A549 (cell line): ENCODE results near the gene SLC9C2. TPM values are rescaled to one million over a fixed set of nuclear protein-coding genes. Genes with fewer than 3 reads are reported as not detected.

Experiments used
- ATAC-seq, 2 experiments: fragments of 200-7000 bp in 1 of 2; fragments of >200 bp in 1 of 2; cut with Nextera tagmentation in 1 of 2; cut with Tn5 transposase in 1 of 2; 3 replicates each; pipeline versions ENCODE4 v1.8.0 to v1.9.1; 2018 to 2020; ENCODE audit warnings: mild to moderate bottlenecking in 1 of 2, moderate library complexity in 1 of 2
- CTCF ChIA-PET: fragments of 300-600 bp; sonication (Branson Sonifier 250); formaldehyde crosslinking; extraction: SDS; loops from one replicate; lab custom pipeline; 2021; ENCODE audit warnings: antibody characterized with exemption, inconsistent platforms; lab: Yijun Ruan, JAX
- POLR2A ChIA-PET: fragments of 350-600 bp; formaldehyde crosslinking; extraction: SDS; loops from one replicate; lab custom pipeline; 2021; ENCODE audit warnings: antibody characterized with exemption, inconsistent platforms; lab: Yijun Ruan, JAX
- DNase-seq, 2 experiments: peaks; one replicate each; pipeline versions ENCODE4 v3.0.0 to v3.0.0-alpha.2; 2011 to 2016; ENCODE audit warnings: low read depth in 1 of 2, low spot score in 1 of 2
- FAIRE-seq: peaks from 2 replicates; lab custom pipeline; 2011; peaks lifted over from hg19 to GRCh38; lab: Jason Lieb, UNC
- H3K27ac ChIP-seq, 2 experiments: fragments of >200 bp; sonication (Bioruptor Twin); formaldehyde crosslinking; 3 replicates each; pipeline ENCODE4 v1.5.1; 2016 to 2017
- H3K4me1 ChIP-seq: fragments of >200 bp; sonication (Bioruptor Twin); formaldehyde crosslinking; 3 replicates; pipeline ENCODE4 v1.6.1; 2016
- H3K4me2 ChIP-seq: fragments of >200 bp; sonication (Bioruptor Twin); formaldehyde crosslinking; 3 replicates; pipeline ENCODE4 v1.6.1; 2016
- H3K4me3 ChIP-seq: fragments of >200 bp; sonication (Bioruptor Twin); formaldehyde crosslinking; 3 replicates; pipeline ENCODE4 v1.5.1; 2016
- H3K9me3 ChIP-seq: fragments of >200 bp; sonication (Bioruptor Twin); formaldehyde crosslinking; 3 replicates; pipeline ENCODE4 v1.6.1; 2016
- CEBPB ChIP-seq, 2 experiments: fragments of >200 bp in 1 of 2; sonication (Bioruptor Twin) in 1 of 2; formaldehyde crosslinking in 1 of 2; IDR thresholded peaks; 2 replicates each; pipeline ENCODE4 v1.6.1; 2012 to 2016
- CHD2 ChIP-seq: fragments of 150-350 bp; IDR thresholded peaks from 2 replicates; pipeline ENCODE4 v1.6.1; 2014; ENCODE audit warnings: low read length; ENCODE audit not compliant: partially characterized antibody
- EP300 ChIP-seq, 2 experiments: fragments of >200 bp; sonication (Bioruptor Twin); formaldehyde crosslinking; IDR thresholded peaks; 2 replicates in 1 of 2; 3 replicates in 1 of 2; pipeline ENCODE4 v1.6.1; 2016 to 2017
- ESRRA ChIP-seq: fragments of 150-350 bp; IDR thresholded peaks from 2 replicates; pipeline ENCODE4 v1.6.1; 2014; ENCODE audit warnings: mild to moderate bottlenecking, low read length, borderline replicate concordance
- HDAC2 ChIP-seq: fragments of 200-600 bp; sonication (generic); IDR thresholded peaks from 2 replicates; pipeline ENCODE4 v1.6.1; 2016
- HEYL ChIP-seq: fragments of 250-450 bp; sonication (Bioruptor Pico); IDR thresholded peaks from 2 replicates; pipeline ENCODE4 v1.8.0; 2021; ENCODE audit warnings: mild to moderate bottlenecking, moderate library complexity
- HOXB5 ChIP-seq: fragments of 250-450 bp; sonication (Bioruptor Pico); IDR thresholded peaks from 2 replicates; pipeline ENCODE4 v1.5.0; 2020; ENCODE audit warnings: mild to moderate bottlenecking, moderate library complexity
- JUN ChIP-seq, 2 experiments: fragments of >200 bp; sonication (Bioruptor Twin); formaldehyde crosslinking; IDR thresholded peaks; 2 replicates in 1 of 2; 3 replicates in 1 of 2; pipeline ENCODE4 v1.6.1; 2016 to 2017
- KDM1A ChIP-seq: fragments of 200-600 bp; sonication (generic); IDR thresholded peaks from 2 replicates; pipeline ENCODE4 v1.6.1; 2016; ENCODE audit warnings: low read depth, mild to moderate bottlenecking
- KDM5A ChIP-seq: fragments of 200-600 bp; sonication (generic); IDR thresholded peaks from 2 replicates; pipeline ENCODE4 v1.6.1; 2016; ENCODE audit warnings: antibody characterized with exemption, mild to moderate bottlenecking
- MAZ ChIP-seq: fragments of 150-350 bp; IDR thresholded peaks from 2 replicates; pipeline ENCODE4 v1.6.1; 2014; ENCODE audit warnings: antibody characterized with exemption, low read depth, low read length, borderline replicate concordance
- RCOR1 ChIP-seq: fragments of 150-350 bp; IDR thresholded peaks from 2 replicates; pipeline ENCODE4 v1.6.1; 2014; ENCODE audit warnings: antibody characterized with exemption, low read length, low read depth
- RFX5 ChIP-seq: fragments of 450-650 bp; IDR thresholded peaks from 2 replicates; pipeline ENCODE4 v1.7.1; 2014; ENCODE audit warnings: antibody characterized with exemption, mild to moderate bottlenecking, moderate library complexity
- SMC3 ChIP-seq: fragments of >200 bp; sonication (Bioruptor Twin); formaldehyde crosslinking; IDR thresholded peaks from 3 replicates; pipeline ENCODE4 v1.6.1; 2018; ENCODE audit warnings: inconsistent platforms
- SREBF2 ChIP-seq: fragments of 450-650 bp; IDR thresholded peaks from 2 replicates; pipeline ENCODE4 v1.6.1; 2014; ENCODE audit warnings: mild to moderate bottlenecking, moderate library complexity
- TFCP2L1 ChIP-seq: fragments of 250-450 bp; sonication (Bioruptor Pico); IDR thresholded peaks from 2 replicates; pipeline ENCODE4 v1.5.0; 2021; ENCODE audit warnings: mild to moderate bottlenecking
- ZNF302 ChIP-seq: fragments of 250-450 bp; sonication (Bioruptor Pico); IDR thresholded peaks from 2 replicates; pipeline ENCODE4 v1.9.0; 2021; ENCODE audit warnings: inconsistent platforms, mild to moderate bottlenecking, moderate library complexity
- ZSCAN20 ChIP-seq: fragments of 250-450 bp; sonication (Bioruptor Pico); IDR thresholded peaks from 2 replicates; pipeline ENCODE4 v1.8.0; 2022; ENCODE audit warnings: mild to moderate bottlenecking, moderate library complexity
- WGBS: methylation state at CpG from one replicate; pipeline ENCODE4 v1.1.6; 2017; ENCODE audit errors: missing lambda C conversion rate; 5-methylcytosine and 5-hydroxymethylcytosine counted together
- polyA plus RNA-seq, 4 experiments: library from polyadenylated mRNA; depleted of rRNA in 3 of 4; stranded (reverse); fragments of >200 nt; fragmentation: RNase III in 1 of 4; extraction: RNeasy Plus Mini Kit Qiagen cat#74134 plus additional on column Dnase treatment in 1 of 4; gene quantifications; 2 replicates in 3 of 4; 3 replicates in 1 of 4; pipeline ENCODE4 v1.2.3, GENCODE V29; 2011 to 2017
- TF ChIP-seq, protein P1 (sequence below): fragments of 200-600 bp; sonication (generic); IDR thresholded peaks from 2 replicates; pipeline ENCODE4 v1.6.1; 2016; ENCODE audit warnings: antibody characterized with exemption, mild to moderate bottlenecking, moderate library complexity
- TF ChIP-seq, protein P2 (sequence below): IDR thresholded peaks from 2 replicates; pipeline ENCODE4 v1.6.1; 2012
- TF ChIP-seq, protein P3 (sequence below): IDR thresholded peaks from 2 replicates; pipeline ENCODE4 v1.6.1; 2012; ENCODE audit warnings: low read depth, borderline replicate concordance

The SLC9C2 gene
- polyA plus RNA-seq, 2 of the 4 experiments (the other 2 are of a cell fraction) = not detected

DNA sequence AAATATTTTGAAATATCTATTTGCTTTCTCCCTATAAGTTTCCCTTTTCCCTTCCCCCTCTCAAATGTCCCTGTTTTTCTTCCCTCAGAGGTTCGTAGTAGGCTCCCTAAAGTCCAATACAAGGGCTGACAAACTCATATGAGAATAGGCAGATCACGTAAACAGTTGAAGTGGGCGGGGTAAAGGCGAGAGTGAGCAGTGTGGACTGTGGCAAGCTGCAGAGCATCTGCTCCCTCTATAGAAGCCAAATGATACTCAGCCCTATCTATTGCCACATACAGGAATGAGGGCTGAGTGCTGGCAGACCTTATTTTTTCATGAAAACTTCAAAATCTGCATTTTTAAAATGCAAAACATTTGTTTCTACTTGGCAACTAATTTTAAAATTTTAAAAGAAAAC, 99.5 kb downstream of the SLC9C2 start (continued):
- TF ChIP-seq, protein P1, sequence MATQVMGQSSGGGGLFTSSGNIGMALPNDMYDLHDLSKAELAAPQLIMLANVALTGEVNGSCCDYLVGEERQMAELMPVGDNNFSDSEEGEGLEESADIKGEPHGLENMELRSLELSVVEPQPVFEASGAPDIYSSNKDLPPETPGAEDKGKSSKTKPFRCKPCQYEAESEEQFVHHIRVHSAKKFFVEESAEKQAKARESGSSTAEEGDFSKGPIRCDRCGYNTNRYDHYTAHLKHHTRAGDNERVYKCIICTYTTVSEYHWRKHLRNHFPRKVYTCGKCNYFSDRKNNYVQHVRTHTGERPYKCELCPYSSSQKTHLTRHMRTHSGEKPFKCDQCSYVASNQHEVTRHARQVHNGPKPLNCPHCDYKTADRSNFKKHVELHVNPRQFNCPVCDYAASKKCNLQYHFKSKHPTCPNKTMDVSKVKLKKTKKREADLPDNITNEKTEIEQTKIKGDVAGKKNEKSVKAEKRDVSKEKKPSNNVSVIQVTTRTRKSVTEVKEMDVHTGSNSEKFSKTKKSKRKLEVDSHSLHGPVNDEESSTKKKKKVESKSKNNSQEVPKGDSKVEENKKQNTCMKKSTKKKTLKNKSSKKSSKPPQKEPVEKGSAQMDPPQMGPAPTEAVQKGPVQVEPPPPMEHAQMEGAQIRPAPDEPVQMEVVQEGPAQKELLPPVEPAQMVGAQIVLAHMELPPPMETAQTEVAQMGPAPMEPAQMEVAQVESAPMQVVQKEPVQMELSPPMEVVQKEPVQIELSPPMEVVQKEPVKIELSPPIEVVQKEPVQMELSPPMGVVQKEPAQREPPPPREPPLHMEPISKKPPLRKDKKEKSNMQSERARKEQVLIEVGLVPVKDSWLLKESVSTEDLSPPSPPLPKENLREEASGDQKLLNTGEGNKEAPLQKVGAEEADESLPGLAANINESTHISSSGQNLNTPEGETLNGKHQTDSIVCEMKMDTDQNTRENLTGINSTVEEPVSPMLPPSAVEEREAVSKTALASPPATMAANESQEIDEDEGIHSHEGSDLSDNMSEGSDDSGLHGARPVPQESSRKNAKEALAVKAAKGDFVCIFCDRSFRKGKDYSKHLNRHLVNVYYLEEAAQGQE = no peak
- TF ChIP-seq CHD2 = no peak
- TF ChIP-seq HOXB5 (CRISPR knock-in tag) = no peak

DNA sequence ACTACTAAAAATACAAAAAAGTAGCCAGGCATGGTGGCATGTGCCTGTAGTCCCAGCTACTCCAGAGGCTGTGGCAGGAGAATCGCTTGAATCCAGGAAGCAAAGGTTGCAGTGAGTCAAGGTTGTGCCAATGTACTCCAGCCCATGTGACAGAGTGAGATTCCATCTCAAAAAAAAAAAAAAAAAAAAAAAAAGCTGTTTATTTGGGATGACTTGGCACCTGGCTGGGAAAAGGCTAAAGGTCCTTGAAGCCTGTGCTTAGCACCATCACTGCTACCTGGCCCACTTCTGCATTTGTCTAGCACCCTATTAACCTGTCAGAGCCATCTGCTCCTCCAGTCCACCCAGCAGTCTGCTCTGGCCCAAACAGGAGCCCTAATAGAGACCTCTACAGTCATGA, 100.8 kb downstream of the SLC9C2 start:
- TF ChIP-seq, protein P1 = no peak
- TF ChIP-seq RFX5 (no peak), JUN (IDR thresholded peaks at IDR 0.05) (no peak), HDAC2 (no peak), KDM5A (no peak), ESRRA (no peak), TFCP2L1 (CRISPR knock-in tag) (no peak), SREBF2 (no peak), ZSCAN20 (no peak), RCOR1 (no peak), CEBPB (IDR thresholded peaks at IDR 0.05) (no peak), MAZ (no peak), KDM1A (no peak), HEYL (CRISPR knock-in tag) (no peak)
- TF ChIP-seq, protein P2, sequence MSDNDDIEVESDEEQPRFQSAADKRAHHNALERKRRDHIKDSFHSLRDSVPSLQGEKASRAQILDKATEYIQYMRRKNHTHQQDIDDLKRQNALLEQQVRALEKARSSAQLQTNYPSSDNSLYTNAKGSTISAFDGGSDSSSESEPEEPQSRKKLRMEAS = no peak
- TF ChIP-seq, protein P3, sequence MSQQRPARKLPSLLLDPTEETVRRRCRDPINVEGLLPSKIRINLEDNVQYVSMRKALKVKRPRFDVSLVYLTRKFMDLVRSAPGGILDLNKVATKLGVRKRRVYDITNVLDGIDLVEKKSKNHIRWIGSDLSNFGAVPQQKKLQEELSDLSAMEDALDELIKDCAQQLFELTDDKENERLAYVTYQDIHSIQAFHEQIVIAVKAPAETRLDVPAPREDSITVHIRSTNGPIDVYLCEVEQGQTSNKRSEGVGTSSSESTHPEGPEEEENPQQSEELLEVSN = no peak
- CTCF ChIA-PET = no interaction called here

DNA sequence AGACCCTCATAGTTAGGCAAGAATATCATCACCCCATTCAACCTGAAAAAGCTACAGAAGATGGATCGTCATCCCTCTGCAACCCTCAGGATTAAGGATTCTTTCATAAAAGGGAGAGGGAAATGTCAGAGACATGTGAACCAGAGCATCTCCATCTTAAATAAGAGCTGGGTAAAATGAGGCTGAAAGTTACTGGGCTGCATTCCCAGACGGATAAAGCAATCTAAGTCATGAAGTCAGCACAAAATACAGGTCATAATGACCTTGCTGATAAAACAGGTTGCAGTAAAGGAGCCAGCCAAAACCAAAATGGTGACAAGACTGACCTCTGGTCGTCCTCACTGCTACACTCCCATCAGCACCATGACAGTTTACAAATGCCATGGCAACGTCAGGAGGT, 103.1 kb downstream of the SLC9C2 start:
- Histone ChIP-seq H3K4me2 (no peak overlapping the region), H3K4me3 (no peak overlapping the region), H3K4me1 (no peaks in the 10 kb centered on the region), H3K27ac (no peak overlapping the region), H3K9me3 (0 out of 3 replicates have a peak, but pooled peaks cover 5% of the 10 kb centered on the region)
- ChIA-PET POLR2A (no interaction called here), CTCF (interaction anchor here (0.6 kb wide), 1 partner anchor 105 kb away, joined by 3 read pairs; no protein-coding TSS in a partner anchor)
- no peak for ATAC-seq
- no peak for DNase-seq
- TF ChIP-seq SMC3 (no peak), ZNF302 (CRISPR knock-in tag) (no peak), MAZ (no peak), EP300 (IDR thresholded peaks at IDR 0.05) (no peak)
- no peak for FAIRE-seq
- 50% methylated on average over 4 of the region's 4 CpGs for WGBS

More for the DNA sequence above, 100.8 kb downstream of the SLC9C2 start:
- Histone ChIP-seq H3K27ac (no peak overlapping the region), H3K4me3 (no peak overlapping the region), H3K9me3 (no peaks in the 10 kb centered on the region), H3K4me1 (peaks cover 10% of the 10 kb centered on the region), H3K4me2 (no peak overlapping the region)
- POLR2A ChIA-PET = no interaction called here
- FAIRE-seq (no peak), ATAC-seq (no peak), DNase-seq (no peak)
- 71% methylated on average over 1 of the region's 1 CpG for WGBS
